ENCODE data around the gene UVRAG.

Gene UVRAG

GRCh38 chr11:75945947-75946346 is 130.9 kb downstream of the UVRAG start:
- TF ChIP-seq CTCF (IDR thresholded peaks at IDR 0.05) = no peak

GRCh38 chr11:75946531-75947530 is 131.8 kb downstream of the UVRAG start:
- no peak for TF ChIP-seq CTCF (IDR thresholded peaks at IDR 0.05)
- H3K9me3 ChIP-seq (ENCODE audit: control insufficient read depth, low read length) = no peaks in the 10 kb centered on the region
- H3K27me3 ChIP-seq (ENCODE audit: control insufficient read depth, insufficient read depth, low read length) = no peaks in the 10 kb centered on the region
- H3K4me2 ChIP-seq (ENCODE audit: low read length) = no peak overlapping the region
- no peaks in the 10 kb centered on the region for H3K79me2 ChIP-seq
- H2AFZ ChIP-seq = no peak overlapping the region
- H3K4me3 ChIP-seq (ENCODE audit: low read depth, low read length) = no peak overlapping the region
- no peak overlapping the region for H3K27ac ChIP-seq
- H3K9ac ChIP-seq = no peak overlapping the region
- H3K36me3 ChIP-seq (ENCODE audit: control insufficient read depth, insufficient read depth, low read length) = no peaks in the 10 kb centered on the region
- peaks cover 2% of the 10 kb centered on the region for H3K4me1 ChIP-seq

More at GRCh38 chr11:75945947-75946346, 130.9 kb downstream of the UVRAG start:
- Histone ChIP-seq H3K36me3 (ENCODE audit: control insufficient read depth, insufficient read depth, low read length) (no peaks in the 10 kb centered on the region), H3K79me2 (no peaks in the 10 kb centered on the region), H3K4me3 (ENCODE audit: low read depth, low read length) (no peak overlapping the region), H2AFZ (no peak overlapping the region), H3K9me3 (ENCODE audit: control insufficient read depth, low read length) (no peaks in the 10 kb centered on the region), H3K27ac (no peak overlapping the region), H3K27me3 (ENCODE audit: control insufficient read depth, insufficient read depth, low read length) (no peaks in the 10 kb centered on the region), H3K9ac (no peak overlapping the region), H3K4me1 (peaks cover 2% of the 10 kb centered on the region), H3K4me2 (ENCODE audit: low read length) (no peak overlapping the region)

- H3K27me3 ChIP-seq (ENCODE audit: control insufficient read depth, insufficient read depth, low read length) = no peaks in the 10 kb centered on the region
- H3K4me2 ChIP-seq (ENCODE audit: low read length) = no peak overlapping the region
- no peaks in the 10 kb centered on the region for H3K79me2 ChIP-seq
- no peak overlapping the region for H3K27ac ChIP-seq
- H3K9me3 ChIP-seq (ENCODE audit: control insufficient read depth, low read length) = no peaks in the 10 kb centered on the region
- no peak overlapping the region for H3K4me3 ChIP-seq (ENCODE audit: low read depth, low read length)
- H3K9ac ChIP-seq = no peak overlapping the region
- TF ChIP-seq CTCF (IDR thresholded peaks at IDR 0.05) = no peak
- H3K36me3 ChIP-seq (ENCODE audit: control insufficient read depth, insufficient read depth, low read length) = no peaks in the 10 kb centered on the region
- no peak overlapping the region for H2AFZ ChIP-seq
- peaks cover 2% of the 10 kb centered on the region for H3K4me1 ChIP-seq
These were observed 134.1 kb downstream of the UVRAG start for GRCh38 chr11:75949023-75949672.

GRCh38 chr11:75950141-75950540 is 135.1 kb downstream of the UVRAG start:
- no peaks in the 10 kb centered on the region for H3K27me3 ChIP-seq (ENCODE audit: control insufficient read depth, insufficient read depth, low read length)
- H3K79me2 ChIP-seq = no peaks in the 10 kb centered on the region
- no peaks in the 10 kb centered on the region for H3K36me3 ChIP-seq (ENCODE audit: control insufficient read depth, insufficient read depth, low read length)
- no peak overlapping the region for H3K4me3 ChIP-seq (ENCODE audit: low read depth, low read length)
- TF ChIP-seq CTCF (IDR thresholded peaks at IDR 0.05) = no peak
- no peak overlapping the region for H3K4me2 ChIP-seq (ENCODE audit: low read length)
- H3K9me3 ChIP-seq (ENCODE audit: control insufficient read depth, low read length) = no peaks in the 10 kb centered on the region
- H3K27ac ChIP-seq = no peak overlapping the region
- H3K4me1 ChIP-seq = peaks cover 2% of the 10 kb centered on the region
- no peak overlapping the region for H2AFZ ChIP-seq
- H3K9ac ChIP-seq = no peak overlapping the region

Data from parathyroid adenoma (tissue), 2 donors.